BLaER1 treated with 17β-estradiol and CSF1 and Interleukin-3, amounts not matched to agents 10 nM and 100 nM (cell line): Measurements from ENCODE around the gene RAET1L.
"Not testable (repeated sequence)": the region's sequence is repeated elsewhere in the genome, so short reads cannot be mapped to it uniquely, and the experiment has no call there.

Source experiments
- H3K27ac ChIP-seq, 11 experiments: shearing (Covaris generic); formaldehyde crosslinking; 2 replicates each; pipeline ENCODE4 v1.8.1; 2022
- H3K27me3 ChIP-seq, 11 experiments: shearing (Covaris generic); formaldehyde crosslinking; 2 replicates each; pipeline ENCODE4 v1.8.1; 2022
- H3K36me3 ChIP-seq, 11 experiments: shearing (Covaris generic); formaldehyde crosslinking; 2 replicates each; pipeline ENCODE4 v1.8.1; 2022
- H3K4me1 ChIP-seq, 10 experiments: shearing (Covaris generic); formaldehyde crosslinking; 2 replicates each; pipeline ENCODE4 v1.8.1; 2022
- H3K4me2 ChIP-seq, 11 experiments: shearing (Covaris generic); formaldehyde crosslinking; 2 replicates each; pipeline ENCODE4 v1.8.1; 2022
- H3K4me3 ChIP-seq, 10 experiments: shearing (Covaris generic); formaldehyde crosslinking; 2 replicates each; pipeline ENCODE4 v1.8.1; 2022
- H3K9ac ChIP-seq, 11 experiments: shearing (Covaris generic); formaldehyde crosslinking; 2 replicates each; pipeline ENCODE4 v1.8.1; 2022
- H3K9me3 ChIP-seq, 11 experiments: shearing (Covaris generic); formaldehyde crosslinking; replicated peaks in 1 of 11; 2 replicates each; pipeline ENCODE4 v1.8.1; 2022
- H4K20me1 ChIP-seq, 11 experiments: shearing (Covaris generic); formaldehyde crosslinking; 2 replicates each; pipeline ENCODE4 v1.8.1; 2022
- Cebpa-rat ChIP-seq, 11 experiments: shearing (Covaris generic); IDR thresholded peaks; 2 replicates each; pipeline ENCODE4 v1.8.1; 2022

RAET1L gene

DNA sequence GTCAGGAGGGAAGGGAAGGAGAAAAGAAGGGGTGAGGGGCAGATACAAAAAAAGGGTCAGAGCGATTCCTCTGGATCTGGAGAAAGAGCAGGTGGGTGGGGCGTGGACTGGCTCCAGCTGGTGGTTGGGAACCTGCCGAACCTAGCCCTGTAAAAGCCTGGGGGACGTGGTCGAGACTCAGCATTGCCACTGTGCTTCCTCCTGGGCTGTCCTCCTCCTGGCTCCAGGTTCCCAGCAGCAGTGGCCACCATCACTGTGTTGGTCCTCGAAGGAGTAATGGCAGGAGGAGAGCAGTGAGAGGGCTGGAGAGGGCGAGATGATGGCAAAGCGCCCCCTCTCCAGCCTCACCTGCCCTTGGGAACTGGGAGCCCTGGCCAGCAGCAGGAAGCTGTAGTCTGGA is 3.5 kb upstream of the RAET1L start:
- Histone ChIP-seq H3K4me2 (peak overlapping the region in 2 of 11 experiments; percentile 31 to 36; a peak in 1 of 22 replicates), H3K27ac (no peak overlapping the region), H3K4me3 (no peak overlapping the region), H3K9me3 (no peaks in the 10 kb centered on the region), H3K36me3 (no peaks in the 10 kb centered on the region), H3K9ac (no peak overlapping the region), H3K27me3 (peaks cover 37 to 47% (median 42%) of the 10 kb centered on the region in 11 experiments), H3K4me1 (peaks cover 0 to 22% (median 11%) of the 10 kb centered on the region in 10 experiments; a peak in 13 of 20 replicates), H4K20me1 (peaks cover 0 to 21% (median 0%) of the 10 kb centered on the region in 11 experiments; a peak in 5 of 22 replicates)
- no peak for TF ChIP-seq Cebpa-rat (IDR thresholded peaks at IDR 0.05)

GRCh38 chr6:150027806-150028565 is 2.7 kb upstream of the RAET1L start:
- Histone ChIP-seq H3K4me1 (peaks cover 0 to 20% (median 7%) of the 10 kb centered on the region in 10 experiments; a peak in 13 of 20 replicates), H3K4me3 (no peak overlapping the region), H3K9ac (no peak overlapping the region), H3K9me3 (no peaks in the 10 kb centered on the region), H3K4me2 (no peak overlapping the region), H3K27ac (no peak overlapping the region), H4K20me1 (peaks cover 0 to 21% (median 0%) of the 10 kb centered on the region in 11 experiments; a peak in 5 of 22 replicates), H3K36me3 (no peaks in the 10 kb centered on the region), H3K27me3 (peaks cover 37 to 53% (median 45%) of the 10 kb centered on the region in 11 experiments)
- no peak for TF ChIP-seq Cebpa-rat (IDR thresholded peaks at IDR 0.05)

GRCh38 chr6:150026976-150027805 is 1.9 kb upstream of the RAET1L start:
- Histone ChIP-seq H4K20me1 (peaks cover 0 to 21% (median 0%) of the 10 kb centered on the region in 11 experiments; a peak in 5 of 22 replicates), H3K4me1 (peaks cover 0 to 20% (median 6%) of the 10 kb centered on the region in 10 experiments; a peak in 8 of 20 replicates), H3K4me3 (no peak overlapping the region), H3K9me3 (no peaks in the 10 kb centered on the region), H3K36me3 (no peaks in the 10 kb centered on the region), H3K9ac (no peak overlapping the region), H3K27me3 (peaks cover 37 to 53% (median 45%) of the 10 kb centered on the region in 11 experiments), H3K27ac (no peak overlapping the region), H3K4me2 (peak overlapping the region in 1 of 11 experiments; percentile 7; a peak in 1 of 22 replicates)
- no peak for TF ChIP-seq Cebpa-rat (IDR thresholded peaks at IDR 0.05)

DNA sequence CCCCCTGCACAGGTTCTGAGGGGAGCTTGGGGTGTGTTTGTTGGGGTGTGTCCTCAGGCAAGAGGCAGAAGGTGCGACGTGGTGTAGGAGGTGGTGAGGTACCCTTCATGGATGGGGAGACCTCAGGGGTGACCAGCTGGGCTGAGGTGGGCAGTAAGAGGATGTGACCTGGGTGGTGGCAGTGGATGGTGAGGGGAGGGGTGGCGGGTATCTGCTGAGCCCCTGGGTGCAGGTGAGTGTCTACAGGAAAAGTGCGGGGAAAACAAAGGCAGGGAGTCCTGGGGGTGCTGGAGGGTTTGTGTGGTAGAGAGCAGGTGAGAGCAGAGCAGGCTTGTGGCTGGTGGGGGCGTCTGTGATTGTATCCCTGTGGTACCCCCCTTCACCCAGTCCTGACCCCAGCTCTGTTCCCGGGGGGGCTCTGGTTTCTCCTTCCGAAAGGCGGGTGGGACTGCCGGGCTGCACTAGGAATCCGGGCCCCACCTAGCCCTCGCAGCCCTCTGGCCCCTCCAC is 631 bp downstream of the RAET1L start:
- Histone ChIP-seq H3K27ac (no peak overlapping the region), H3K9me3 (no peaks in the 10 kb centered on the region), H3K9ac (no peak overlapping the region), H3K4me2 (no peak overlapping the region), H3K4me1 (peaks cover 0 to 14% (median 3%) of the 10 kb centered on the region in 10 experiments; a peak in 8 of 20 replicates), H3K27me3 (peaks cover 37 to 53% (median 45%) of the 10 kb centered on the region in 11 experiments), H4K20me1 (peaks cover 0 to 21% (median 0%) of the 10 kb centered on the region in 11 experiments; a peak in 5 of 22 replicates), H3K4me3 (no peak overlapping the region), H3K36me3 (no peaks in the 10 kb centered on the region)
- TF ChIP-seq Cebpa-rat (IDR thresholded peaks at IDR 0.05), result no peak

DNA sequence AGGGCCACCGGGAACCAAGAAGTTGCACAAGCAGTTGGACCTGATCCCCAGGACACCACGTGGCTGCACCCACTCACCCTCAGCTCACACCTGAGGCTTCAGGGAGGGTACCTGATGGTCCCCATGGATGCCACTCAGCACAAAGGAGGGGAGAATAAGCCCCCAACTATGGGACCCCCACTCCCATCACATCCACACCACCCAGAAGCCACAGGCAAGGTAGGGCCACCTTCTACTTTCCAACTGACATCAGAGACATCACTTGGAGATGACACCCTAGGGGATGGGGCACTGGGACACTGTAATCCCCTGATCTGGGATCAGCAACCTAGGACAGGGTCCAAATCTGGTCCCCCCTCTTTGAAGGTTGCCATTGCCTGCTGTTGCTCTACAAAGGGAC is 1.3 kb downstream of the RAET1L start:
- H3K36me3 ChIP-seq, H3K4me2 ChIP-seq, H3K27ac ChIP-seq, H3K9ac ChIP-seq, H3K9me3 ChIP-seq, H3K4me3 ChIP-seq, H3K4me1 ChIP-seq: not testable (repeated sequence)
- Histone ChIP-seq H4K20me1 (peaks cover 0 to 21% (median 0%) of the 10 kb centered on the region in 11 experiments; a peak in 5 of 22 replicates), H3K27me3 (peaks cover 37 to 53% (median 45%) of the 10 kb centered on the region in 11 experiments)

DNA sequence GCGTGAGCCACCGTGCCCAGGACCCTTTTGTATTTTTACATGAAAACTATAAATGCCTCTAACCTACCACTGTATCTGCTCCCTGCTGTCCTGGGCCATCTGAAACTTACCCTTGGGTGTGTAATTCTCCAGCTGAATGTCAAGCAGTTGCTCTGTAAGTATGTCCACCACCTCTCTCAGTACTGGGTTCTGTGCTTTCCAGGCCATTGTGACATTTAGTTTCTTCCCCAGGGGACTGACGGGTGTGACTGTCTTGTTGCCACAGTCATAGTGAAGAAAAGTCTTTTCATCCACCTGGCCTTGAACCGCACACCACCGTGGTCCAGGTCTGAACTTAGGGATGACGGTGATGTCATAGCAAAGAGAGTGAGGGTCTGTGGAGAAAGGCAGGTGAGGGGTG is 3.5 kb downstream of the RAET1L start:
- Histone ChIP-seq H4K20me1 (peaks cover 0 to 12% (median 0%) of the 10 kb centered on the region in 11 experiments; a peak in 5 of 22 replicates), H3K27me3 (peaks cover 29 to 48% (median 37%) of the 10 kb centered on the region in 11 experiments)
- H3K4me2 ChIP-seq, H3K27ac ChIP-seq, H3K9me3 ChIP-seq, H3K36me3 ChIP-seq, H3K9ac ChIP-seq, H3K4me1 ChIP-seq, H3K4me3 ChIP-seq: not testable (repeated sequence)

GRCh38 chr6:150018846-150019580 is 6.3 kb downstream of the RAET1L start:
- H3K9ac ChIP-seq, result no peak overlapping the region
- H3K36me3 ChIP-seq, result no peaks in the 10 kb centered on the region
- H3K9me3 ChIP-seq, result no peaks in the 10 kb centered on the region
- no peaks in the 10 kb centered on the region; a peak in 2 of 20 replicates for H3K4me1 ChIP-seq
- TF ChIP-seq Cebpa-rat (IDR thresholded peaks at IDR 0.05), result no peak
- no peak overlapping the region for H3K4me3 ChIP-seq
- H3K27me3 ChIP-seq, result peaks cover 28 to 48% (median 37%) of the 10 kb centered on the region in 11 experiments
- no peak overlapping the region for H3K4me2 ChIP-seq
- no peak overlapping the region for H3K27ac ChIP-seq
- H4K20me1 ChIP-seq, result peaks cover 0 to 12% (median 5%) of the 10 kb centered on the region in 11 experiments; a peak in 6 of 22 replicates

GRCh38 chr6:150017186-150017521 is 8.2 kb downstream of the RAET1L start:
- not testable (repeated sequence) for H3K4me1 ChIP-seq, H3K9ac ChIP-seq, H3K27ac ChIP-seq, H3K36me3 ChIP-seq, H3K4me2 ChIP-seq, H3K4me3 ChIP-seq, H3K9me3 ChIP-seq
- H4K20me1 ChIP-seq, result peaks cover 0 to 17% (median 5%) of the 10 kb centered on the region in 11 experiments; a peak in 7 of 22 replicates
- H3K27me3 ChIP-seq, result peaks cover 45 to 57% (median 48%) of the 10 kb centered on the region in 11 experiments
